SKM-1 (cell line): Measurements from ENCODE around the gene C9orf57.
"Not testable (repeated sequence)": the region's sequence is repeated elsewhere in the genome, so short reads cannot be mapped to it uniquely, and the experiment has no call there.

Experiments used
- DNase-seq: peaks from one replicate; lab custom pipeline; 2025; ENCODE audit not compliant: unreplicated experiment; lab: John Stamatoyannopoulos, UW

Gene C9orf57

DNA sequence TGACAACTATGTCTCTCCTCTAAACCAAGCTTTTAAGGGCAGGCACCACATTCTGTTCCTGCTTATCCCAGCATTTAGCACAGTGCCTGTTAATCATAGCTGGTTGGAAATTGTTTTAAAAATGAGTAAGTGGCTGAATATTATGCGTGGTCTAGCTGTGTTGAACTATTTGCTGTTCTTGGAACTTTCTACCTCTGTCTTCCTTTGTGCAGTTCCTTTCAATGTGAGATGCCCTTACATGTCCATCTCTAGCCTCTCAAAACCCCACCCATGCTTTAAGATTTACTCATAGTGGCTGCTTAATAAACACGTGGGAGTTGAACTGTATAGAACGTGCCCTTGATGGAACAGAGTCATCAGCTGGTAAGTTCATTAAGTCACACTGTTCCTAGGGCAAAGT is 34.5 kb downstream of the C9orf57 start:
- DNase-seq = no peak

GRCh38 chr9:72023596-72023995 is 36.8 kb downstream of the C9orf57 start:
- DNase-seq = no peak

- no peak for DNase-seq
Measured at GRCh38 chr9:72022841-72023240, 37.6 kb downstream of the C9orf57 start.

GRCh38 chr9:72013292-72013760 is 47.1 kb downstream of the C9orf57 start:
- DNase-seq = no peak

- DNase-seq = no peak
Measured at GRCh38 chr9:72012646-72013045, 47.8 kb downstream of the C9orf57 start.

GRCh38 chr9:72007726-72008125 is 52.7 kb downstream of the C9orf57 start:
- not testable (repeated sequence) for DNase-seq

- DNase-seq = no peak
Measured at GRCh38 chr9:72006501-72006900, 53.9 kb downstream of the C9orf57 start.

- no peak for DNase-seq
Measured at GRCh38 chr9:72005451-72005850, 55.0 kb downstream of the C9orf57 start.
